GM12865 (cell line): Measurements from ENCODE around the gene MEG3.

Experiments used
- DNase-seq: peaks from one replicate; pipeline ENCODE4 v3.0.0; 2010; ENCODE audit warnings: low read depth
- H3K4me3 ChIP-seq: 2 replicates; pipeline ENCODE4 v1.5.1; 2011; ENCODE audit warnings: mild to moderate bottlenecking, low read depth, low read length, control low read depth
- CTCF ChIP-seq: IDR thresholded peaks from 2 replicates; pipeline ENCODE4 v1.5.1; 2011; ENCODE audit warnings: low read length, control low read depth, low read depth, inconsistent platforms; ENCODE audit not compliant: insufficient read depth; ENCODE audit errors: missing control alignments

The MEG3 gene

DNA sequence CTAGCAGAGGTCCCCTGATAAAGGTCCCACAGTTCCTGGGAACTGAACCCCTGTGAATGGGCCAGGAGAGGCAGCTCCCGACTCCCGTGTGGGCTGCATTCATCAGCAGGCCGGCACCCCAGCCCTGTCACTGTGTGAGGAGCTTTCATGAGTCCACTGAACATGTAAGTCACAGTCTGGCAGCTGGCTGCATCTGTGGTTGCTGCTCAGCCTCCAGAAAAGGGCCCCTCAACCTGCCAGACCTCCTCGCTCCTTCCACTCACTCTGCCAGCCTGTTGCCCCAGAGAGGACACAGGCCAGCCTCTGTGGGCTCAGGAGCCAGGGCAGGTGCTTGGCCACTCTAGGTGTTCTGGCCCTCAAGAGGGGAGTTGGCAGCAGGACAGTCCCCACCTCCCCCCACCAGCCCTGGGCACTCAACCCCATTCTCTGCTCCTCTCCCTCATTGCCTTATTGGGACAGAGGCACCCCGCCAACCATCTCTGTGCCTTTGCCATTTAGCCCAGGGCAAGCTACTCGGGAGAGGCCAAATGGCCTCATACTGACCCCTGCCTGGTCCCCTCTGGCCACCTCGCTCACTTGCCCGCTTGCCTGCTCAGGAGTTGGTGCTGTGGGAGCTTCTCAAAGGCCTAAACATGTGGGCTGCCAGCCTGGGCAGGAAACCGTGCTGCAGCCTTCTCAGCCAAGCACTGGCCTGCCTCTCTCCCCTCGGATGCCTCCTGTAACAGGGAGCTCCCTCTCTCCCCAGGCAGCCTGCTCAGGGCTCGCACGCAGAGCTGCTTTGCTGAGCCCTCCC, 75.7 kb downstream of the MEG3 start:
- no peak for DNase-seq
- TF ChIP-seq CTCF: no peak

GRCh38 chr14:100902295-100903133, 76.6 kb downstream of the MEG3 start:
- DNase-seq: no peak
- H3K4me3 ChIP-seq: no peak overlapping the region

More for the DNA sequence above, 75.7 kb downstream of the MEG3 start:
- no peak overlapping the region for H3K4me3 ChIP-seq

GRCh38 chr14:100903134-100903468, 77.2 kb downstream of the MEG3 start:
- no peak for TF ChIP-seq CTCF
- DNase-seq: no peak
- no peak overlapping the region for H3K4me3 ChIP-seq

More at GRCh38 chr14:100902295-100903133, 76.6 kb downstream of the MEG3 start:
- TF ChIP-seq CTCF: no peak

DNA sequence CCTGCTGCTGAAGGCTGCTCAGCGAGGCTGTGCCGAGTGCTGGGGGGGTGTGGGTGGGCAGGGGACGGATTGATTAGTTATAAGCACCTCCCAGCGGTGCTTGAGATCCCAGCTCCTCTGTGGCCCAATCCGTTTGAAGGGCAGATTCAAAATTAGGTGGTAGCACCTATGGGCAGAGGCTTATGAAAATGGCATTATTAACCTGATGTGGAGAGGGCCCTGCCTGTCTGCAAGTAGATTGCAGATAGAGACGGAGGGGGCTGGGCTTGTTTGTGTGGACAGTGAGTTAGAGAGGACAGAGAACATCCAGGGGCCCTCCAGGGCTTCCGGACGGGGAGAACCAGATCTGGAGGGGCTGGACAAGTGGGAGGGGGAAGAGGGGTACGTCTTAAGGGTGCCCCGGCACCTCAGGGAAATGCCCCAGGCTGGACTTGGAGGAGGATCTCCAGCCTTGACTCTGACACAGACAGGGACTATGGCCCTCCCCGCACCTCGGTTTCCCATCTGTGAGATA, 77.8 kb downstream of the MEG3 start, which contains the start of gene RTL1:
RTL1 (minus strand) TSS at position 51 of the 514 bp plus-strand sequence. CDS start 18,934 bp downstream, outside the sequence.
- no peak for DNase-seq
- H3K4me3 ChIP-seq: no peak within 1 kb of the TSS
- TF ChIP-seq CTCF: no peak

- TF ChIP-seq CTCF: no peak
- H3K4me3 ChIP-seq: no peak overlapping the region
- DNase-seq: no peak
Observed at GRCh38 chr14:100904307-100905087, 78.6 kb downstream of the MEG3 start.

DNA sequence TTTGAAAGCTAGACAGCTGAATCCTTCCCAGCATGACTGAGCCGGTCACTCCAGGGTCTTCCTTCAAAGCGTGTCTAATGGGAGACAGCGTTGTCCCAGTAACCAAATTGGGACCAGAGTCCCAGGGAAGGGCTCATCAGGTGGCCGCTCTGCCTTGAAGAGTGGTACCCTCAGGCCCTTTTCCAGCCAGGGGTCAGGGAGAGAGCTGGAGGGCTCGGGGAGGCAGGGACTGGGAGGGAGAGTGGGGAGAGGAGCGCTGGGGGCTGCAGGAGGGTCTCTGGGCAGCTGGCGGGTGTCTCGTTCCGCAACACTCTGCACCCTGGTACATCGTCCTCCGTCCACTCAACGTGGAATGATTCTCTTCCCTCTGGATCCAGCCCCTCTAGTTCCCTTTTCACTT, 79.2 kb downstream of the MEG3 start:
- DNase-seq: no peak
- TF ChIP-seq CTCF: no peak
- H3K4me3 ChIP-seq: no peak overlapping the region
